Right renal pelvis (tissue), 4 donors: ENCODE data around the gene UGT1A8. TPM values are rescaled to one million over a fixed set of nuclear protein-coding genes. Genes with fewer than 3 reads are reported as not detected.

Experiments
- DNase-seq, 4 donors: peaks; one replicate each; pipeline ENCODE4 v3.0.0-alpha.2; 2013; ENCODE audit warnings: low read depth in 4 of 4, low spot score in 3 of 4, missing footprints in 1 of 4
- polyA plus RNA-seq, 4 donors: library from polyadenylated mRNA; unstranded; fragments of 120-200 nt; gene quantifications; one replicate each; pipeline ENCODE4 v1.2.1, GENCODE V29; 2013; ENCODE audit not compliant: insufficient read length in 4 of 4

The UGT1A8 gene
- polyA plus RNA-seq, 4 donors, result not detected

- no peak for DNase-seq
Measured at GRCh38 chr2:233758141-233758540, 140.7 kb downstream of the UGT1A8 start.

- DNase-seq, result no peak
Measured at GRCh38 chr2:233758849-233759248, 141.4 kb downstream of the UGT1A8 start.

- no peak for DNase-seq
Measured at GRCh38 chr2:233760043-233760442, 142.6 kb downstream of the UGT1A8 start, which contains the start of gene UGT1A1. UGT1A1 (plus strand) TSS chr2:233760270; CDS start chr2:233760288, 18 bp downstream.

GRCh38 chr2:233761040-233761769 lies 143.8 kb downstream of the UGT1A8 start:
- no peak for DNase-seq

- no peak for DNase-seq
Measured at GRCh38 chr2:233764264-233764663, 146.8 kb downstream of the UGT1A8 start.

GRCh38 chr2:233764761-233765160 lies 147.3 kb downstream of the UGT1A8 start:
- DNase-seq, result no peak

- DNase-seq, result no peak
Measured at GRCh38 chr2:233766416-233766815, 149.0 kb downstream of the UGT1A8 start.

- no peak for DNase-seq
Measured at GRCh38 chr2:233768076-233768475, 150.6 kb downstream of the UGT1A8 start.

GRCh38 chr2:233769260-233769659 lies 151.8 kb downstream of the UGT1A8 start:
- no peak for DNase-seq

GRCh38 chr2:233772153-233772552 lies 154.7 kb downstream of the UGT1A8 start:
- DNase-seq, result no peak

GRCh38 chr2:233772583-233772982 lies 155.2 kb downstream of the UGT1A8 start:
- DNase-seq, result no peak

- no peak for DNase-seq
Measured at GRCh38 chr2:233773854-233774253, 156.4 kb downstream of the UGT1A8 start.

- no peak for DNase-seq
Measured at GRCh38 chr2:233775414-233775813, 158.0 kb downstream of the UGT1A8 start.

- no peak for DNase-seq
Measured at GRCh38 chr2:233778030-233778429, 160.6 kb downstream of the UGT1A8 start, which contains the start of gene MROH2A. MROH2A (plus strand) TSS chr2:233778330; CDS start chr2:233779359, 1,029 bp downstream.

- no peak for DNase-seq
Measured at GRCh38 chr2:233779722-233780121, 162.3 kb downstream of the UGT1A8 start.

GRCh38 chr2:233780771-233781170 lies 163.3 kb downstream of the UGT1A8 start:
- no peak for DNase-seq

- DNase-seq, result no peak
Measured at GRCh38 chr2:233789554-233789953, 172.1 kb downstream of the UGT1A8 start.

- no peak for DNase-seq
Measured at GRCh38 chr2:233791151-233791882, 173.9 kb downstream of the UGT1A8 start.

- no peak for DNase-seq
Measured at GRCh38 chr2:233791883-233792329, 174.5 kb downstream of the UGT1A8 start.

GRCh38 chr2:233792720-233793119 lies 175.3 kb downstream of the UGT1A8 start:
- no peak for DNase-seq

- no peak for DNase-seq
Measured at GRCh38 chr2:233793465-233794127, 176.2 kb downstream of the UGT1A8 start.
